ENCODE measurements around the gene MYH11.
"Not testable (repeated sequence)": the region's sequence is repeated elsewhere in the genome, so short reads cannot be mapped to it uniquely, and the experiment has no call there.

Gene MYH11

GRCh38 chr16:15655561-15655960 lies 201.3 kb downstream of the MYH11 start:
- not testable (repeated sequence) for DNase-seq

- DNase-seq: no peak
These were observed 202.2 kb downstream of the MYH11 start for GRCh38 chr16:15654591-15654990.

GRCh38 chr16:15653227-15653626 lies 203.6 kb downstream of the MYH11 start:
- DNase-seq: peak; percentile 40
